ENCODE measurements around the gene BCL11A. TPM values are rescaled to one million over a fixed set of nuclear protein-coding genes. Genes with fewer than 3 reads are reported as not detected.

The BCL11A gene
- total RNA-seq, 2 experiments from 2014 or later = 2.3 to 3.3 TPM

DNA sequence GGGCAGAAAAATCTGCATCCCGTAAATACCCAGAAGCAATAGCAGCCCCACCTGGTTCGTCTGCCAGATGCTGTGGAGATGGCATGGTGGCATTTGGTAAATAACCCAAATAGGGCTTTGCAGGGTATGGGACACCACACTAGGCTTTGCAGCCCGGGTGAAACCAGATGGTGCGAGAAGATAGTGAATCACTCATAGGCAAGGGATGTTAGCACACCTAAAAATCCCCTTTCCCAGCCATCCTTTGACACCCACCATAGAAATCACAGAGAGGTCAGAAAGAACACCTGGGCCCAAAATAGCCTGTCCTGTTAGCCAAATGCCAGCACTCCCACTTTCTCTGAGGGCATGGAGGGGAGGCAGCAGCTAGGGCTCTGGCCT lies 47.6 kb downstream of the BCL11A start:
- no peak overlapping the region for H3K4me3 ChIP-seq (ENCODE audit: low read length)
- H3K4me3 Mint-ChIP-seq = no peak overlapping the region
- intact Hi-C loops (cut with DNase I, micrococcal nuclease) = no loop called here
- ChIA-PET CTCF (no interaction called here), POLR2A (no interaction called here)
- DNase-seq (no peak), ATAC-seq (ENCODE audit: poor library complexity) (no peak)
- no peaks in the 10 kb centered on the region for H3K9me3 ChIP-seq (ENCODE audit: control insufficient read depth in 1 of 2, insufficient read depth in 1 of 2, low read length in 2 of 2)
- no peaks in the 10 kb centered on the region for H3K27me3 ChIP-seq (ENCODE audit: control insufficient read depth in 1 of 2, insufficient read depth in 2 of 2, low read length in 2 of 2)
- no peak overlapping the region for H3K27ac Mint-ChIP-seq
- peaks cover 6% of the 10 kb centered on the region for H3K27me3 Mint-ChIP-seq
- no peaks in the 10 kb centered on the region for H3K4me1 Mint-ChIP-seq (ENCODE audit: low read depth)
- no peaks in the 10 kb centered on the region for H3K36me3 ChIP-seq (ENCODE audit: insufficient read depth, low read length)
- no peak for TF ChIP-seq CTCF (IDR thresholded peaks at IDR 0.05)
- no peaks in the 10 kb centered on the region for H3K36me3 Mint-ChIP-seq (ENCODE audit: low read depth)
- H3K27ac ChIP-seq (ENCODE audit: low read depth in 1 of 2, low read length in 2 of 2) = no peak overlapping the region
- no peaks in the 10 kb centered on the region for H3K9me3 Mint-ChIP-seq
- no peaks in the 10 kb centered on the region for H3K4me1 ChIP-seq (ENCODE audit: insufficient read depth, low read length)

DNA sequence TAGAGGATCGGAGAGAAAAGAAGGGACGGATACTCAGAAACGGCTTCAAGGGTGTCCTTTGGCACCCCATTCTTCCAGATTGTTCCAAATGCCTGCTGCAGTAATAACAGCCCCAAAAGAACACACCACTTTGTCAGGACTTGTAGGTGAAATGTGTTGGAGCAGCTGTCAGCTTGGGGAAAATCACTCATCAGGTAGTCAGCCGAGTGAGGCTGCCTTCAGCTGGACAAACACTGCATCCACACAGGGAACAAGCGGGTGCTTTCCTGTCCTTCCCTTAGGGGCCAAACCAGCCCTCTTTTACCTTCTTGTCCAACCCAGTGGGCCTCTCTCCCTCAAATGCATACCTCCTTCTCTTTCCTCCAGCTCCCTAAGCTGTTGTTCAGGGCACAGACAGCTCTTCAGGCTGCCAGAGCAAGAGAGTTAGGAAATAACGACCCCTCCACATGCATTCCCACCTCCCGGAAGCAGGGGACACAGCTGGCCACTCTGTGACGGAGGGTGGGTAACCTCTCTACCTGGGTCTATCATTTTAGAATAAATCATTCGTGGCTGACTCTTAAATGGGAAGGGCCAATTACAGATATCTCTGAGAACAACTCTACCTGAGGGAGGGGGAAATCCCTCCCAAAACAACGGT lies 48.1 kb downstream of the BCL11A start:
- Mint-ChIP-seq H3K4me1 (ENCODE audit: low read depth) (no peaks in the 10 kb centered on the region), H3K27me3 (peaks cover 6% of the 10 kb centered on the region), H3K4me3 (no peak overlapping the region), H3K36me3 (ENCODE audit: low read depth) (no peaks in the 10 kb centered on the region), H3K9me3 (no peaks in the 10 kb centered on the region), H3K27ac (no peak overlapping the region)
- no peak for TF ChIP-seq CTCF (IDR thresholded peaks at IDR 0.05)
- no peak overlapping the region for H3K4me3 ChIP-seq (ENCODE audit: low read length)
- H3K36me3 ChIP-seq (ENCODE audit: insufficient read depth, low read length) = no peaks in the 10 kb centered on the region
- CTCF ChIA-PET = interaction anchor here (0.6 kb wide), 1 partner anchor 131 kb away, joined by 3 read pairs; no protein-coding TSS in a partner anchor
- H3K27me3 ChIP-seq (ENCODE audit: control insufficient read depth in 1 of 2, insufficient read depth in 2 of 2, low read length in 2 of 2) = no peaks in the 10 kb centered on the region
- H3K27ac ChIP-seq (ENCODE audit: low read depth in 1 of 2, low read length in 2 of 2) = no peak overlapping the region
- intact Hi-C loops (cut with DNase I, micrococcal nuclease) = no loop called here
- H3K9me3 ChIP-seq (ENCODE audit: control insufficient read depth in 1 of 2, insufficient read depth in 1 of 2, low read length in 2 of 2) = no peaks in the 10 kb centered on the region
- H3K4me1 ChIP-seq (ENCODE audit: insufficient read depth, low read length) = no peaks in the 10 kb centered on the region
- ATAC-seq (ENCODE audit: poor library complexity) (no peak), DNase-seq (no peak)
- POLR2A ChIA-PET = no interaction called here

DNA sequence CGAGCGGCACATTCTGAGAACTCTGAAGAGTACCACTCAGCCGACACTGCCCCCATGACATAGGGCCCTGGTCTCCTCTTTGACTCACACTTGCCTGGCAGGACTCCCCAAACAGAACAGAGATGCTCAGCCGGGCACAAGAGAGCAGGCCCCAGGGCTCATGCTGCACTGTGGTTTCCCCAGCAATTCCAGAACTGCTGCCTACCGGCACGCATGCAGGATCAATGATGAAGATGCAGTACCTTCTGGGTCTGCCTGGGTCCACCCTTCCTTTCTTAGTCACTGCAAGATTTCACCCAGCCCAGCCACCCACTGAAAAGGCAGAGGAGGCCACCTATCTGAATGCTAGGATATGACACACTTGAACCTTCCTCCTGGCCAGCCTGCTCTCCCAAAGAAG lies 49.4 kb downstream of the BCL11A start:
- POLR2A ChIA-PET = no interaction called here
- intact Hi-C loops (cut with DNase I, micrococcal nuclease) = no loop called here
- Mint-ChIP-seq H3K4me1 (ENCODE audit: low read depth) (no peaks in the 10 kb centered on the region), H3K4me3 (no peak overlapping the region), H3K27ac (no peak overlapping the region), H3K9me3 (no peaks in the 10 kb centered on the region), H3K36me3 (ENCODE audit: low read depth) (no peaks in the 10 kb centered on the region), H3K27me3 (peaks cover 6% of the 10 kb centered on the region)
- Histone ChIP-seq H3K27me3 (ENCODE audit: control insufficient read depth in 1 of 2, insufficient read depth in 2 of 2, low read length in 2 of 2) (no peaks in the 10 kb centered on the region), H3K4me1 (ENCODE audit: insufficient read depth, low read length) (no peaks in the 10 kb centered on the region), H3K4me3 (ENCODE audit: low read length) (no peak overlapping the region), H3K36me3 (ENCODE audit: insufficient read depth, low read length) (no peaks in the 10 kb centered on the region), H3K9me3 (ENCODE audit: control insufficient read depth in 1 of 2, insufficient read depth in 1 of 2, low read length in 2 of 2) (no peaks in the 10 kb centered on the region), H3K27ac (ENCODE audit: low read depth in 1 of 2, low read length in 2 of 2) (no peak overlapping the region)
- ATAC-seq (ENCODE audit: poor library complexity) (no peak), DNase-seq (no peak)
- CTCF ChIA-PET = no interaction called here
- no peak for TF ChIP-seq CTCF (IDR thresholded peaks at IDR 0.05)

Data from CD4-positive, alpha-beta T cell (primary cell).